HG02943 (cell line): Measurements from ENCODE around the gene RABL6.
A peak's percentile ranks its signal among the peaks of the same experiment; 100 is the strongest.
"Not testable (repeated sequence)": the region's sequence is repeated elsewhere in the genome, so short reads cannot be mapped to it uniquely, and the experiment has no call there.

Experiments
- ATAC-seq: cut with Tn5 transposase; IDR thresholded peaks from one replicate; pipeline ENCODE4 v1.9.1; 2021; ENCODE audit warnings: mild to moderate bottlenecking, low read depth, moderate library complexity; ENCODE audit not compliant: unreplicated experiment

The RABL6 gene

DNA sequence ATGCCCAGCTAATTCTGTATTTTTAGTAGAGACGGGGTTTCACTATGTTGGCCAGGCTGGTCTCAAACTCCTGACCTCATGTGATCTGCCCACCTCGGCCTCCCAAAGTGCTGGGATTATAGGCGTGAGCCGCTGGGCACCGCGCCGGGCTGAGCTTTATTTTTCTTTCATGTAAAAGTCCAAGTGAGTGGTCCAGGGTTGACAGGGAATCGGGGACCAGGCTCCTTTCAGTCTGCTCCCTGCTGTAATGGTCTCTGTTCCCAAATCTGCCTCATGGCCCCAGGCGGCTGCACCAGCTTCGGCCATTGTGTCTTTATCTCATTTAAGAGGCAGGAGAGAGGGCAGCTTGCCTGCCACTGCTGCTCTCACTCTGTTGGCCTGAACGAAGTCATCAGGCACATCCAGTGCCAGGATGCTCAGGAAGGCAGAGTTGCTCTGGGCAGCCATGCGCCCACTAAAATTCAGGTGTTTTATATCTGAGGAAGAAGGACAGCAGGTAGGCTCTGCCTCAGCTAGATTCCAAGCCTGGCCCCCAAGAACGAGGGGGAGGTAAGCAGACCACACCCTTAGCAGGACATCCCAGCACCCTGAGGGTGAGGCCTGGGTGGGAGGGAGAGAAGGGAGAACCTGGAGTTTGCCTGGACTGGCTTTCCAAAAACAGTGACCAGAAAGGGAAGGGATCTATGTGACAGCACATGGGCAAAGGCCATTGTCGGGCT lies 13.3 kb upstream of the RABL6 start:
- ATAC-seq = no peak

DNA sequence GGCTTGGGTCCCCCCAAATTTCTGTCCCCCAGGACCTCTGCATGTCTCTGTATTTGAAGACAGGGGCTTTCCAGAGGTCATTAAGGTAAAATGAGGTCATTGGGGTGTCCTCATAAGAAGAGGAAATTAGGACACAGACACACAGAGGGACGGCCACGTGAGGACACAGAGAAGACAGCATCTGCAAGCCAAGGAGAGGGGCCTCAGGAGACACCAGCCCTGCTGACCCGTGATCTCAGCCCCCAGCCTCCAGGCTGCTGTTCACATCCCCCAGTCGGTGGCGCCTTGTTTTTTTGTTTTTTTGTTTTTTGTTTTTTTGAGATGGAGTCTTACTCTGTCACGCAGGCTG lies 12.8 kb upstream of the RABL6 start:
- no peak for ATAC-seq

DNA sequence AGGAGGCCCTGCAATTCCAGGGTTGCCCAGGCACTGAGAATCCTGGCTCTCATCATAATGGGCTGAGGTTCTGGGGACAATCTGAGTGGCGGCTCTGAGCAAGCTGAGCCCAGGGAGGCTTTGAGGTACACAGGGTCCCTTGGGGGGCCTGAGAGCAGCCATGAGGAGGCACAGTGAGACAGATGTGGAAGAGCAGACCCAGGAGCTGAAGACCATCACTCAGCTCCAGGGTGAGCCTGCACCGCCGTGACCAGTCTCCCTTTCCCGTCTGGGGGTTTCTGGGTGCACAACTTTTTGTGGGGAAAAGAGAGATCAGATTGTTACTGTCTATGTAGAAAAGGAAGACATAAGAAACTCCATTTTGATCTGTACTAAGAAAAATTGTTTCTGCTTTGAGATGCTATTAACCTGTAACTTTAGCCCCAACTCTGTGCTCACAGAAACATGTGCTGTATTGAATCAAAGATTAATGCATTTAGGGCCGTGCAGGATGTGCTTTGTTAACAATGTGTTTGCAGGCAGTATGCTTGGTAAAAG lies 11.4 kb upstream of the RABL6 start, which contains the start of gene CCDC183:
TSS of gene CCDC183 (plus strand) at position 101 of the 537 bp plus-strand sequence. CDS start at position 161, 60 bp downstream.
- ATAC-seq = no peak

DNA sequence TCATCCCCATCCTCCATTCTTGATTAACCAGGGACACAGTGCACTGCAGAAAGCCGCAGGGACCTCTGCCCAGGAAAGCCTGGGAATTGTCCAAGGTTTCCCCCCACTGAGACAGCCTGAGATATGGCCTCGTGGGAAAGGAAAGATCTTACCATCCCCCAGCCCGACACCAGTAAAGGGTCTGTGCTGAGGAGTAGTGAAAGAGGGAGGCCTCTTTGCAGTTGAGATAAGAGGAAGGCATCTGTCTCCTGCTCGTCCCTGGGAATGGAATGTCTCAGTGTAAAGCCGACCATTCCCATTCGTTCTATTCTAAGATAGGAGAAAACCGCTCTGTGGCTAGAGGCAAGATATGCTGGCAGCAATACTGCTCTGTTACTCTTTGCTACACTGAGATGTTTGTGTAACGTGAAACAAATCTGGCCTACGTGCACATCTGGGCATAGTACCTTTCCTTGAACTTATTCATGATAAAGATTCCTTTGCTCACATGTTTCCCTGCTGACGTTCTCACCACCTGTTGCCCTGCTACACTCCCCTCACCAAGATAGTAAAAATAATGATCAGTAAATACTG lies 10.9 kb upstream of the RABL6 start:
- not testable (repeated sequence) for ATAC-seq

DNA sequence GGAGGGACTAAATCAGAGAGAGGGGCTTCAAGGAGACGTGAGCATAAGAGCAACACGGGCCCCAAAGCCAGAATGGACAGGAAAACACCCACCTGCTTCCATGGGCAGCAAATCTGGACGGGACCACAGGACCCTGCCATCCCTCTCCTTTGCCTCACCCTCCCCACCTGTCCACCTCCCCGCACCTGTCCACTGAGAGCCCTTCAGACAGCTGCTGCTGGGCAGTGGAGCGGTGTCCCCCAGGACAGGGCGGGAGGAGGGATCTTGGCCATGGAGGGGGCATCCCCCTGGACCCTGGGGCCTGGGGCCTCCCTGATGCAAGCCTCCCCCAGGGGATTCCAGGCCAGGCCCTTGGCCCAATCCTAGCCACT lies 9.1 kb upstream of the RABL6 start:
- ATAC-seq = no peak

DNA sequence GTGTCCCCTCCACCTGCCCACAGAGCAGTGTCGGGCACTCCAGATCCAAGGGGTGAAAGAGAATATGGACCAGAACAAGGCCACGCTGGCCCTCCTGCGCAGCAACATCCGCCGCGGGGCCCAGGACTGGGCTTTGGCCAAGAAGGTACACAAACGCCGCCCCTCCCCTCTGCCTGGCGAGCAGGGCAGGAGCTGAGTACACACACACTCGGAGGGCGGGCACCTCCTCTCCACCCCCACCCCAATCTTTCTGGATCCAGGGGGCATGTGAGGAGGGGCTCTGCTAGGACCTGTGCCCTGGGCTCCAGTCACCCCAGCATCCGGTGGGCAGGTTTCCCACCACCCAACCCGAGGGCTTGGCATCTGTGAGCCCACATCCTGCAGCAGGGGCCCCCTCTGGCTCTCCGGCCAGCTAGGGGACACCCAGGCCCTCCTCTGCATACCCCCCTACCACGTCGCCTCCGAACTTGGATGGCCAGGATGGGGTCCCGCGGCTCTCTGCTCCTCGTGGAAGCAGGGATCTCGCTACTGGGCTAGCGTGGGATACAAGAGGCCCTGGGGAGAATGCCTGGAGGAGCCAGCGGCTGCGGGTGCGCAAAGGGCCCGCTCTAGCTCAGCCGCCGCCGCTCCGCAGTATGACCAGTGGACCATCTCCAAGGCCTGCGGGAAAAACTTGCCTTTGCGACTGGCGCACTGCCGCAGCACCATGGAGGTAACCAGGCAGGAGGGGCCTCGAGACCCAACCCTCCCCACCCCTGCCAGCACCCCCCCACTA lies 8.5 kb upstream of the RABL6 start:
- no peak for ATAC-seq

DNA sequence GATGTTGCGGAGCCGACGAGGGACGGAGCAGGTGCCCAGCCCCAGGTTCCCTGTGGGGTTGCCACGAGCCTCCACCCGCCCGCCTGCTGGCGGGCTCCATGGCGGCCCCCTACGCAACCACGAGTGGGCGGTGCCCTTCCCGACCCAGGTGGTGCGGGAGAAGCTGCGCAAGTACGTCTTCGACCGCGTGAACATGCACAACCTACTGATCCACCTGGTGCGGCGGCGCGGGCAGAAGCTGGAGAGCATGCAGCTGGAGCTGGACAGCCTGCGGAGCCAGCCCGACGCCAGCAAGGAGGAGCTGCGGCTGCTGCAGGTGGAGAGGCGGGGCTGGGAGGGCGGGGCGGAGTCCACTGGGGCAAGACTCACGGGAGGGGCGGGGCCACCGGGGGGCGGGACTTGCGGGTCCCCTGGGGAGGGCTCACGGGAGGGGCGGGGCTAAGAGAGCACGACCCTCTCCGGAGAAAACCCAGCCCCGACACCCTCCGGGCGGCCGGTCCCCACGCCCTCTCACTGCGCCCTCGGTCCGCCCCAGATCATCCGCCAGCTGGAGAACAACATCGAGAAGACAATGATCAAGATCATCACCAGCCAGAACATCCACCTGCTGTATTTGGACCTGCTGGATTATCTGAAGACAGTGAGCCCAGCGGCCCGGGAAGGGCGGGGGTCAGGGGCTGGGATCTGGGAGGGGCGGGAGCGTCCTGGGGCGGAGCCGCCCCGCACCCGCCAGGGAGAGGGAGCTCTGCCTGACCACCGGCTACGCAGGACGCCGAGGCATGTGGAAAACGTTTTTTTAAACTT lies 7.7 kb upstream of the RABL6 start:
- ATAC-seq = no peak

DNA sequence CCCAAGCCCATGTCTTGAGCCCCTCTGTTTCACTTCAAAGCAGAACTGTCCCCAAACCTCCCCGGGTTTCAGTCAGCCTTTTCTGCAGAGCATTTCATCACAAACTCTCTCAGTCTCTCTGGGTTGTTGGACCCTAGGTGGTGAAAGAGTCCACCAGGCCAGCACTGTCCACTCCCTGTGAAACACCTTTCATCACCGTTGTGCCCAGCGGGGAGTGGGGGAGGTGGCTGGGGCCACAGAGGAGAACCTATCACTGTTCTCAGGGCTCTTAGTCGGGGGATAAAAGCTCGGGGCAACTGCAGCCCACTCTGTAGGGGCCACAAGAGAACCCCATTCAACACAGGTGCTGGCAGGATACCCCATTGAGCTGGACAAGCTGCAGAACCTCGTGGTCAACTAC lies 5.4 kb upstream of the RABL6 start:
- no peak for ATAC-seq

DNA sequence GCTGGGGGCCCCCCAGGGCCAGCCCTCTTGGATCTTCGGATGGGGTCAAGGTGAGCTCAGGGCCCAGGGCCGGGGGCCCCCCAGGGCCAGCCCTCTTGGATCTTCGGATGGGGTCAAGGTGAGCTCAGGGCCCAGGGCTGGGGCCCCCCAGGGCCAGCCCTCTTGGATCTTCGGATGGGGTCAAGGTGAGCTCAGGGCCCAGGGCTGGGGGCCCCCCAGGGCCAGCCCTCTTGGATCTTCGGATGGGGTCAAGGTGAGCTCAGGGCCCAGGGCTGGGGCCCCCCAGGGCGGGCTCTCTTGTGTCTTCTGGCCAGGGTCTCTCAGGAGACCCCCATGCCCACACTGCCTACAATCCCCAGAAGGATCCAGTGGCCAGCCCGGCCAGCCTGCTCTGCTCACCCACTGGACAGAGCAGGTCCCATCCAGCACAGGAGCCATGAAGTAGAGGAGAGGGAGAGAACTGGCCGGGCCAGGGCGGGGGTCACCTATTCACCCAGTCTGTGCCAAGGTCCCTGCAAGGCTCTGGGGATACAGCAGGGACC lies 4.7 kb upstream of the RABL6 start:
- ATAC-seq = not testable (repeated sequence)

DNA sequence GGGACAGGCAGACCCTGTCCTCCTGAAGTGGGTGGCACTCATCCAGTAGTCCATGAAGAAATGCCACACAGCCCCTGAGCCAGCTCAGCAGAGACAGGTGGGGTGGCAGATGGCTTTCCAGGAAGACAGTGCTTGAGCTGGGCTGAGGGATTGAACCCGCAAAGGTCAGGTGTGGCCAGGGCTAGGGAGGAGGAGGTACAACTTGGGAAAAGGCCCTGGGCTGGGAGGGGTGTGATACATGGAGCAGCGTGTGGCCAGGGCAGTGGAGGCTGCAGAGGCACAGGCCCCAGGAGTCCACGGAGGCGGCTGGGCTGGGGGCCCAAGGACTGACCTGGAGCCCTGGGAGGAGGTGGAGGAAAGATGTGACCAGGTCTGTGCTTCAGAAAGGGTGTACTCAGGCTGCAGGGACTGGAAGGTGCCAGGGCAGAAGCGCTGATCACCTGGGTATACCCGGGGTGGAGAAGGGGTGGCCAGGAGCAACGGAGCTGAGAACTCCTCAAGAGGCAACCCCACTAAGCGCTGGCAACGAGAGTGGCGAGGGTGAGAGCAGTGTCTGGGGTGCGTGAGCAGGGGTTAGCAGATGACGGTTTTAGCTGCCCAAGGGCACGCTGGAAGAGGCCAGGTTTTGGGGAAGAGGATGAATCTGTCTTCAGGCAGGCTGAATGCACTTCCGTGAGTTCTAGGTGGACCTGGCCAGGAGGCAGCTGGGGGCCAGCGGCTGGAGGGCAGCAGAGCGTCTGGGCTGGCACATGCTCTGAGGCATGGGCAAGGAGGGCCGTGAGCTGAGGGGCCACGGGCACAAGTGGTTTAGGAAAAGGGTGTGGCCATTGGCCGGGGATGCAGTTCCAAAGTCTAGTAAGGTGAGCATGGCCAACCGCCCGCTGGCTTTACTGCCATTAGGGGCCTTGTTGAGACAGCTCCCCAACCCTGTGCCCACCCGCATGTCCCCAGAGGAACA lies 3.9 kb upstream of the RABL6 start:
- ATAC-seq = no peak

DNA sequence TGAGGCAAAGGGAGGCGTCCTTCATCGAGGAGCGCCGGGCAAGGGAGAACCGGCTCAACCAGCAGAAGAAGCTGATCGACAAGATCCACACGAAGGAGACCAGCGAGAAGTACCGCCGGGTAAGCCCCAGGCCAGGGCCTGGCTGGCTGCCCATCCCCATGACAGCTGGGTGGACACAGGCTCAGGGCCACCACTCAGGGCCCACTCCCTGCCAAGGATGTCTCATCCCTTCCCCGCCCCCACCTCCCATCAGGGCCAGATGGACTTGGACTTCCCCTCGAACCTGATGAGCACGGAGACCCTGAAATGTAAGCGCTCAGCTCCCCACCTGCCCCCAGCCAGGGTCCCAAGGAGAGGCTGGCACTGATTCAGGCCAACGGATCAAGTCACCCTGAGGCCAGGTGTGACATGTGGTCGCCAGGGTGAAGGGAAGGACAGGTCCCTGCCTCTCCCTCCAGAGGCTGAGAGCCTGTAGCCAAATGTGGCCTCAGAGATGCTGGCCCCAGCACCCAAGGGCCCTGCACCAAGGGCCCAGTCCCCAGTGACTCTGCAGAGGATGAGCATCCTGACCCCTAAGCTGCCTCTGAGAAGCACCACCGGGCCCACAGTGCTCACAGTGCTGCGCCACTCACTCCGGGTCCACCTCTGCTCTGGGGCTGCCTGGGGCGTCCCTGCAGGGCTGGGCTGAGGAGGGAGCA lies 3.1 kb upstream of the RABL6 start:
- no peak for ATAC-seq

DNA sequence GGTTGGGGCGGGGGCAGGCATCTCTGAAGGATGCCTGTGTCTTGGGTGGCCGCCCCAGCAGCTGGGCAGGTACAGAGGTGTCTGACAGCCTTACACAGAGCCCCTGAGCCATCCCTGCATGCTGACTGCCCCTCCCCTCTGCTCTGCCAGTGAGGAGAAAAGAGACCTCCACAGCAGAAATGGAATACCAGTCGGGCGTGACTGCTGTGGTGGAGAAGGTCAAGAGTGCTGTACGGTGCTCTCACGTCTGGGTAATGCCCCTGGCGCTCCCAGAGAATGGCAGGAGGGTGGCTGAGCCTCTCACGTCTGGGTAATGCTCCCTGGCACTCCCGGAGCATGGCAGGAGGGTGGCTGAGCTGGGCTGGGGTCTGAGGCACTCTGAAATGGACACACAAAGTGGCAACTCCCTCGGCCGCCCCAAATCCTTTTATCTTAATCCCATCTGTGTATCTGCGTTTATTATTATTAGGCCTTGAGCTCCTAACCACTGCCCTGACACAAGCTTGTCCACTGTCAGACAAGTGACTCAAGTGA lies 2.5 kb upstream of the RABL6 start:
- ATAC-seq = no peak

DNA sequence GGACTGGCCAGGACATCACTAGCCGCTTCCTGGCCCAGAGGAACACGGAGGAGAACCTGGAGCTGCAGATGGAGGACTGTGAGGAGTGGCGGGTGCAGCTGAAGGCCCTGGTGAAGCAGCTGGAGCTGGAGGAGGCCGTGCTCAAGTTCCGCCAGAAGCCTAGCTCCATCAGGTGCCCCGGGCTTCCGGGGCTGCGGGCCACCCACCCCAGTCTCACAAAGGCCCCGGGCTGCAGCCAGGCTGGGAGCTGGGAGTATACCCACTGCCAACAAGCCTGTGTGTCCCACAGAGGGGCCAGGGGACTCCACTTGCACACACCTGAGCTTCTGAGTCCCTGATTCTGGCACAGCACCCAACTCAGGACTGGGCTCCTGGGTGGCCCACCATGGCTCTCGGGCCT lies 1.7 kb upstream of the RABL6 start:
- ATAC-seq = no peak

DNA sequence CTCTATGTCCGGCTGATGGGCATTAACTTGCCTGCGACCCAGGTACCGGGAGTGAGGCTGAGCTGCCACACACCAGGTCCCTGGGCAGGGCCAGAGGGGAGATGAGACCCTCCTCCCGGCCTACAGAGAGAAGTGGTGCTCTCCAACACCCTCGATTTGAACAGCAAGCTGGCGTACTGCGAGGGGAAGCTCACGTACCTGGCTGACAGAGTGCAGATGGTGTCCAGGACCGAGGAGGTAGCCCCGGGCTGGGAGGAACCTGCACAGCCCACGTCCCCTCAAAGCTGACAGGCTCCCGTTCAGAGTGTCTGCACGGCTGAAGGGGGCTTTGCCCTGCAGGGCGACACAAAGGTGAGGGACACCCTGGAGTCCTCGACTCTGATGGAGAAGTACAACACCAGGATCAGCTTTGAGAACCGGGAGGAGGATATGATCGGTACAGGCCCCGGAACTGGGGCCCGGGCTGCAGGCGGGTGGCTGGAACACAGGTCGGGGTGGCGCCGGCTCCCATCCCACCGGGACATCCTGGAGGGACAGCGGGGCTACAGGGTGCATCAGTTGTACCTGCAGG lies 1.0 kb upstream of the RABL6 start:
- no peak for ATAC-seq

DNA sequence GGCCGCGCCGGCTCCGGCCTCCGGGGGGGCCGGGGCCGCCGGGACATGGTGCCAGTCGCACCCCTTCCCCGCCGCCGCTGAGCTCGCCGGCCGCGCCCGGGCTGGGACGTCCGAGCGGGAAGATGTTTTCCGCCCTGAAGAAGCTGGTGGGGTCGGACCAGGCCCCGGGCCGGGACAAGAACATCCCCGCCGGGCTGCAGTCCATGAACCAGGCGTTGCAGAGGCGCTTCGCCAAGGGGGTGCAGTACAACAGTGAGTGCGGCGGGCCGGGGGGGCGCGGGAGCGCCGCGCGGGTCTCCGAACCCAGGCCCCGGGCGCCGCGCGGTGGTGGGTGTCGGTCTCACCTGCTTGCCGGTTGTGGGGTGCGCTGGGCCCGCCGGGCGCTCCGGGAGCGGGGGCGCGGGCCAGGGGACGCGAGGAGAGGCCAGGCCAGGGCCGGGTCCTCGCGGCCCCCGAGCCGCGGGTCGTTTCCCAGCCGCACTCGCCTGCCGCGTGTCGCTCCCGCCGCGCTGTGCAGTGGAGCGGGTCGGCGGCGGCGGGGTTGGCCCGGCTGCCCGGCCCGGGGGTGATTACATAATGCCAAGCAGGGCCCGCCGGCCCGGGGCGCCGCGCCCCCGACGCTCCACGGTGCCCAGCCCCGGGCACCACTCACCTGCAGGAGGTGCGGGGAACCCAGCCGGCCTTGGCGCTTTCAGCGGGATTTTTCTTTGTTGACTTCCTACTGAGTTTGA lies 492 bp downstream of the RABL6 start:
- ATAC-seq = peak; percentile 21

DNA sequence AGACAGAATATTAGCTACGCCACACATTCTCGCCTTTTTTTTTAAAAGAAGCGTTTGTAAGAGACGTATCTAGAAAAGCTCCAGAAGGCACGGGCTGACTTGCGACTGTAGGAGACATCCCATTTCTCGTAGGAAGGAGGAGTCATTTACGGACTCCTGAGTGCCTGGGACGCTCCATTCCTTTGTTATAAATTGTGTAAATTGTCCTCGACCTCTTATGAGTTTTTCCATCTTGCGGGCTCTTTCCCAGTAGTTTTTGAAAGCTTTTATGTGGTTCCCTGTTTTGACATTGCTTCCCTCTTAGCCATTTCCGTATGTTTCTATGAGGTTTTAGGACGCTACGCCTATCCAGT lies 1.0 kb downstream of the RABL6 start:
- no peak for ATAC-seq

DNA sequence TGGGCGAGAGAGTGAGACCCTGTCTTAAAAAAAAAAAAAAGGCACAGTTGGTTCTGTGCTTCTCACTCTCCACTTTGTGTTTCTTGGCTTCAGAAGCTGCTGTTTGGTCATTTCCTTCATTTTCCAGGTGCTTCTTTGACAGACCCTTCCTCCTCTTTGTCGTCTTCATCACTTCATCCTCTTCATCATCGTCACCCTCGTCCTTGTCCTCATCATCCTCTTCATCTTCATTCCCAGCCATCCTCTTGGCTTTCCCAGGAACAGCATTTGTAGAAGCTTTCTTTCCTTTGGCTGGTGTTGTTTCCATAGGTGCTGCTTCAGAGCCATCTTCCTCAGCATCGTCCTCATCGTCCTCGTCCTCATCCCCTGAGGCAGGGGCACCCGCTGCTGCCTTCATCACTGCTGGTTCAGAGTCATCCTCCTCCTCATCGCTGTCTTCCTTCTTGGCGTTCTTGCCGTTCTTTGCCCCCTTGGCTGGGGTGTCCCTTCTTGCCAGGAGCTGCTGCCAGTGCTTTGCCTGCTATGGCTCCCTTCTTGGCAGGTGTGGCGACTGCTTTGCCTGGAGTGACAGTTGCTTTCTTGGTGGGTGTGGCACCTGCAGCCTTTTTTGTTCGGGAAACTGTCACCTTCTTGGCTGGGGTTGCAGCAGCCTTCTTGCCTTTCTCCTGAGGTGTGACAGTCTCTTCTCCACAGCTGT lies 7.1 kb downstream of the RABL6 start:
- no peak for ATAC-seq
